ENCODE data around the gene DENND1A.

Gene DENND1A

GRCh38 chr9:123556464-123557435 lies 373.2 kb downstream of the DENND1A start:
- in situ Hi-C loops (cut with HindIII; ENCODE audit: low sequenced_read_pairs), result loop anchor here (5.0 kb wide), 1 partner anchor 71 kb away; no protein-coding TSS in a partner anchor
- no peak overlapping the region for H3K4me3 ChIP-seq (ENCODE audit: low read depth, low read length)
- DNase-seq (ENCODE audit: low read depth), result no peak
- no peak for TF ChIP-seq CTCF (IDR thresholded peaks at IDR 0.05; ENCODE audit: low read depth, low read length, missing control alignments)

GRCh38 chr9:123555646-123556045 lies 374.3 kb downstream of the DENND1A start:
- in situ Hi-C loops (cut with HindIII; ENCODE audit: low sequenced_read_pairs), result loop anchor here (5.0 kb wide), 1 partner anchor 72 kb away; no protein-coding TSS in a partner anchor
- no peak for DNase-seq (ENCODE audit: low read depth)
- no peak overlapping the region for H3K4me3 ChIP-seq (ENCODE audit: low read depth, low read length)
- no peak for TF ChIP-seq CTCF (IDR thresholded peaks at IDR 0.05; ENCODE audit: low read depth, low read length, missing control alignments)

GRCh38 chr9:123552530-123552929 lies 377.4 kb downstream of the DENND1A start:
- in situ Hi-C loops (cut with HindIII; ENCODE audit: low sequenced_read_pairs), result no loop called here
- no peak for DNase-seq (ENCODE audit: low read depth)
- TF ChIP-seq CTCF (IDR thresholded peaks at IDR 0.05; ENCODE audit: low read depth, low read length, missing control alignments), result no peak
- no peak overlapping the region for H3K4me3 ChIP-seq (ENCODE audit: low read depth, low read length)

- no peak overlapping the region for H3K4me3 ChIP-seq (ENCODE audit: low read depth, low read length)
- in situ Hi-C loops (cut with HindIII; ENCODE audit: low sequenced_read_pairs), result no loop called here
- TF ChIP-seq CTCF (IDR thresholded peaks at IDR 0.05; ENCODE audit: low read depth, low read length, missing control alignments), result no peak
- no peak for DNase-seq (ENCODE audit: low read depth)
These were observed 378.2 kb downstream of the DENND1A start for GRCh38 chr9:123551734-123552133.

GRCh38 chr9:123550797-123551196 lies 379.1 kb downstream of the DENND1A start:
- TF ChIP-seq CTCF (IDR thresholded peaks at IDR 0.05; ENCODE audit: low read depth, low read length, missing control alignments), result no peak
- in situ Hi-C loops (cut with HindIII; ENCODE audit: low sequenced_read_pairs), result no loop called here
- no peak for DNase-seq (ENCODE audit: low read depth)
- H3K4me3 ChIP-seq (ENCODE audit: low read depth, low read length), result no peak overlapping the region

- in situ Hi-C loops (cut with HindIII; ENCODE audit: low sequenced_read_pairs), result no loop called here
- no peak for DNase-seq (ENCODE audit: low read depth)
These were observed 379.9 kb downstream of the DENND1A start for GRCh38 chr9:123550012-123550411.

More at GRCh38 chr9:123550012-123550411, 379.9 kb downstream of the DENND1A start:
- TF ChIP-seq CTCF (IDR thresholded peaks at IDR 0.05; ENCODE audit: low read depth, low read length, missing control alignments), result no peak
- no peak overlapping the region for H3K4me3 ChIP-seq (ENCODE audit: low read depth, low read length)
